Right forelimb (tissue), 1 donor: ENCODE data around the gene C14orf132.

Source experiments
- DNase-seq: peaks from one replicate; pipeline ENCODE4 v3.0.0-alpha.2; 2018

Gene C14orf132

GRCh38 chr14:96084796-96085195 is 45.6 kb downstream of the C14orf132 start:
- no peak for DNase-seq

GRCh38 chr14:96085369-96085768 is 46.2 kb downstream of the C14orf132 start:
- no peak for DNase-seq

DNA sequence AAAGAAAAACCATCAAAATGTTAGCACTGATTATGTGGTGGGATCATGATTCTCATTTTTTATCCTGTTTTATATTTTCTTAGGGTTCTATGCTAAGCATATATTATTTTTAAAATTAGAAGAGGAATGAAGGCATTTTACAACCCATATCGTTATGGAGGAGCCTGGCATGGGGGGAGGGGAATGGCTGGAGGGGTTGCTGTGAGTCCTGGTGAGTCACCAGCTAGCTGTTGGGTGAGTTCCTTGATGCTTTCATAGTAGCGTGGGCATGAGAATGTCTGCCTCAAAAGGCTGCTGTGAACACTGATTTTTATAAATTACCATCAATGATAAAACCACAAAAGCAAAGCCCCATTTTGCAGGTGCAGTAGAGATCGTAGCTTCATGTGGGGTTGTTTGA is 46.9 kb downstream of the C14orf132 start:
- DNase-seq, result no peak

DNA sequence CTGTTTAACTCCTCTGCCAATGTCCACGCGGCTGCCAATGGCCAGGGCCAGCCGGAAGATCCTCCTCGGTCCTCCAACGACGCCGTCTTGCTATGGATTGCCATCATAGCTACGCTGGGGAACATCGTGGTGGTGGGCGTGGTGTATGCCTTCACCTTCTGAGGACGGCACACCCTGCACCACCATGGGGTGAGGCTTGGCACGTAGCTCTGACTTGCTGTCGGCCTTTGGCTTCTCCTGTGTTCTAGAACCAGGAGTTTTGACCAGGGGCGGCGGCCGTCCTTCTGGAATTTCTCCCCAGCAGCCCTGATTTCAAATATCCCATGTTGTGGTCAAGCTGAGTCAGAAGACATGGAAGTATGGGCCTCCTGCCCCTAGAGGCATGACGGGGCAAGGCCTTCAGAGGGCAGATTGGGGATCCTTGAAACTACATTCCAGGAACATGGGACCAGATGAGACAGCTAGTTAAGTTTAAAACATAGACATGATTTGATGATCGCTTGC is 47.5 kb downstream of the C14orf132 start:
- no peak for DNase-seq

DNA sequence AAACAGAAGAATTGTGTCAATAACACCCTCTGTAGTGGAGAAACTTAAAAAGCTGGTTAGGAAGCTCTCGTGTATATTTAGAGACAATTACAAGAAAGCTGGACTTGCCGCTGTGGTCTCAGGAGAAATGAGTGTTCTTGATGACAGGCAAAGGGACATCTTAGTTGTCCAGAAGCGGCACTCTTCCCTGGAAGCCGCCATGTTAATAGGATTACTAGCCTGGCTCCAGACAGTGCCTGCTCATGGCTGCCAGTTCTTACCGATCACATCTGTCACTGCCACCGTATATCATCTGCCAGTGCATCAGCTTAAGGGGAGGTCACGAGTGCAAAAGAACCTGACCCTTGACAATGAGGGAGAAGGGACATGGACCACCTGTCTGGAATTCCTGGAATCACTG is 48.9 kb downstream of the C14orf132 start:
- no peak for DNase-seq

DNA sequence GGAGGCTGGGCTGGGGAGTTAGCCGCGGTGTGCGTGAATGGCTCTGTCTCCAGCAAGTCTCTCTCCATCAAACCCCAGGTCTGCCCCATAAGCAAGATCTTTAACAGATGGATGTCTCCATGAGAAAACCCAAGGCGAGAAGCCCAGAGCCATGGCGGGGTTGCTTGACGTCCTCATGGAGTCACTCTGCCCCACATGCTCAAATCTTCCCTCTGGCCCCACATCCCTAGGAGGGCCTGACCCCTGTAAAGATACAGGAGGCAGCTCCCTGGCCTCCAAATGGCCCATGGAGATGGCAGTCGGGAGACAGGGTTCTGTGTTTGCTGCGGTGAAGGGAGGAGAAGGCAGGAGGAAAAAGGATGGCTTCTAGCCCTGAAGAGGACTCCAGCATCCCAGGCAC is 49.3 kb downstream of the C14orf132 start:
- DNase-seq, result peak; percentile 16

DNA sequence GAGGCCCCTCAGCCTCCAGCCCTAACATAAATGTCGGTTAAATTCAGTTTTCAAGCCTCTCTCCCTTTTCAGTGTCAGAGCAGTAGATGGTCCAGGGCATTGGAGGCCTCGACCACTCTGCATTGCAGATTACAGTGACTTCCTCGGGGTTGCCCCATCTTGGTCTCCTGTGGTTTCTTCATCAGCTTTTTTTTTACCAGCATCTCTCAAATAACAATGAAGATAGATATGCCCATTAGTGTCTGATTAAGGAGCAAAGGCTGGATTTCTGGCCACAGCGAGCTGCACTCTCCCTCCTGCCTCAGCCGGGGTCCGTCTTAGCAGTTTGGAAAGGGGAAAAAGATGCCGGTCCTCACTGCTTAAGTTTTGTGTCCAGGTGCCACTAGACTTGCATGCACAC is 49.7 kb downstream of the C14orf132 start:
- DNase-seq, result peak; percentile 11

DNA sequence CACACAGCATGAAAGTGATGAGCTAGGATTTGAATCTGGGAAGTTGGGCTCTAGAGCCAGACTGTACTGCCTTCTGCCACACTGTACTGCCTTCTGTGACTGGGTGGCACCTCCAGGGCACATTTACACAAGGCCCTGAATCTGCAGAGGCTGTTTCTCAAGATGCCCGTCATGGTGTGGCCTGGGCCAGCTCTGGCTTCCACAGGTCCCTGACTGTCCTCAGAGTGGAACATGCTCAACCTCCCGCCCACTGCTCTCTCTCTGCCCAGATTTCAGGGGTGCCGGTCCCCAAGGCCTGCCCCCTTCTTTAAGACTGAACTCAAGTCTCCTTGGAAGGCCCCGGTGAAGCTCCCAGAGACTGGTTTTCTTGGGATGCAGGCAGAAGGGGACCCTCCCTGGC is 50.2 kb downstream of the C14orf132 start:
- peak; percentile 30 for DNase-seq

GRCh38 chr14:96090441-96091148 is 51.4 kb downstream of the C14orf132 start:
- DNase-seq, result peak; percentile 84

GRCh38 chr14:96091149-96091693 is 52.1 kb downstream of the C14orf132 start:
- peak; percentile 42 for DNase-seq

DNA sequence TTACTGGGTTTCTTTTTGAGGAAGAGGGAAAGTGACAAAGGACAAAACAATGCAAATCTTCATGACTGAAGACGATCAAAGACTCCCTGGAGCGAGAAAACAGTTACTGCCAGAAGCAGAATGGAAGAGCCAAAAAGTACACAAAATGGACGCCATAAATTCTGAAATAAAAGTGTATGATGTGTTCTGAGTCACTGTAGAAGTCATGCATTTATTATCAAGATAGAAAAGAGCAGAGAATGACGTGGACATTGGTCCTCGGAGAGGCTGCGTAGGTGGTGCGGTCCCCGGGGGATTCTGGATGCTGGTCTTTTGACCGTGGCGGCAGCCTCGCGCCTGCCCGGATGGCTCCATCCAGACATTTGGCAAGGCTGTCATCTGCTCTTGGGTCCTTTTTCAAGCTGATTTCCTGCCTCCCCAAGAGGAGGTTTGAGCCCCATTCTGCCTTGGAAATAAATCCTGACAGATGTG is 52.8 kb downstream of the C14orf132 start:
- peak; percentile 20 for DNase-seq

DNA sequence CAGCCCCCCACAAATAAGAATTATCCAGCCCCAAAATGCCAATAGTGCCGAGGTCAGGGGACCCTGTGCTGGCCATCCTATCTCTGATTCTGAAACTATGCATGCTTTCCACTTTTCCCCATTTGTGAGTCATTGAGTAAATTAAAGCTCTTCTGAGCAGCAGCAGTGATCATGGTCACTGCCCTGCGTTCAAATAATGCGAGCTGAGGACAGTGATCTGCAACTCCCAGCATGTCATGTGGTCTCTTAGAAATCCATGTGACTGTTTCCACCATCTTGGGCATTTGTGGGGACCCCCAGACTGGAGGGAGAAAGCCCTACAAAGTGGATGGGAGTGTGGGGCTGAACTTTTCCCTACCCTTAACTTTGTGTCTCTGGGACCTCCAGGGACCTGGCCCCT is 53.8 kb downstream of the C14orf132 start:
- DNase-seq, result peak; percentile 15

DNA sequence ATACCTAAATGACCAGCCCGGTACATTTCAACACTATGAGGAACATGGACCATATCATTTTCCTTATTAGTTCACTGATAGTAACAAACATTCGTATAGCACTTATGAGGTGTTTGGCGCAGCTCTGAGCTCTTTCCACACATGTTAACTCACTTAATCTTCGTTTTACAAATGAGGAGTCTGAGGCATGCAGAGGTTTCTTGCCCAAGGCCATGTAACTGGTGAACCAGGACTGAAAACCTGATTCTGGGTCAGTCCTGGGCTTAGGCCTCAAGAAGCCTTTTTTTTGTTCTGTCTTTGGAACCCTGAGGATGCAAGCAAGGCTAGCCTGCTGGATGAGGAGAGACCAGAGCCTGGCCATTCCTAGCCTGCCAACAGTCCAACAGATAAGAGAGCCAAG is 55.0 kb downstream of the C14orf132 start:
- DNase-seq, result no peak

DNA sequence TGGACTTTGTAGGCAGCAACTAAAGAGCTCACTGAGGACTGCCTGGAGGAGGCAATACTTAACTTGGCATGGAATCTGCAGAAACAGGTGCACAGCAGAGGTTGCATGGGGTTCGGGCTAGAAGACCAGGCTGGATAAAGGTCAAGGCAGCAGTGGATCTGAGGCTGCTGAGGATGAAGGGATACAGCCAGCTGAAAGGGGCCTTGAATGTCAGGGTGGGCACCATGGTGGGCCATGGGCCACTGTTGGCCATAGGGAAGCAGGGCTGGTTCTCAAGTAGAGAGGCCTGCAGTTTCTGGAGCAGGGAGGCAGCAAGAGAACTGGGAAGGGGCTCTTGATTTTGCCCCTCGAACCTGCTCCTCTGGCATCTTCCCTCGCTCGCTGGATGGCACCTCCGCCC is 55.5 kb downstream of the C14orf132 start:
- no peak for DNase-seq

DNA sequence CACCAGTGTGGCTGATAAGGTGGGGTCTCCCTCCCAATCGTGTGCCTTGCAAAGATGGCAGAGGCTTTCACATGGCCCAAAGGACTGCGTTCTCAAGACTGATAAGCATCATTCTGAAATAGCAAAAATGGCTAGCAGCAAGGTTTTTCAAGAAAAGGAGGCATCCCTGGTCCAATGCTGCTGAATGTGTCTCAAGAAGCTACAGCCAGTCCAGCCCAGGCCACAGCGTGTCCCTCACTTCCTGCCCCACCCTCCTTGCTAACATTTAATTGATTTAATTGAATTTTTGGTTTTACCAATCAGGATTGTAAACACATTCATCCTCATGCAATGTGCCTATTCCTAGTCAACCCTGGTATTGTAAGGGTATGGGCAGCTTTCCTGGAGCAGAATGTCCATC is 55.9 kb downstream of the C14orf132 start:
- no peak for DNase-seq

DNA sequence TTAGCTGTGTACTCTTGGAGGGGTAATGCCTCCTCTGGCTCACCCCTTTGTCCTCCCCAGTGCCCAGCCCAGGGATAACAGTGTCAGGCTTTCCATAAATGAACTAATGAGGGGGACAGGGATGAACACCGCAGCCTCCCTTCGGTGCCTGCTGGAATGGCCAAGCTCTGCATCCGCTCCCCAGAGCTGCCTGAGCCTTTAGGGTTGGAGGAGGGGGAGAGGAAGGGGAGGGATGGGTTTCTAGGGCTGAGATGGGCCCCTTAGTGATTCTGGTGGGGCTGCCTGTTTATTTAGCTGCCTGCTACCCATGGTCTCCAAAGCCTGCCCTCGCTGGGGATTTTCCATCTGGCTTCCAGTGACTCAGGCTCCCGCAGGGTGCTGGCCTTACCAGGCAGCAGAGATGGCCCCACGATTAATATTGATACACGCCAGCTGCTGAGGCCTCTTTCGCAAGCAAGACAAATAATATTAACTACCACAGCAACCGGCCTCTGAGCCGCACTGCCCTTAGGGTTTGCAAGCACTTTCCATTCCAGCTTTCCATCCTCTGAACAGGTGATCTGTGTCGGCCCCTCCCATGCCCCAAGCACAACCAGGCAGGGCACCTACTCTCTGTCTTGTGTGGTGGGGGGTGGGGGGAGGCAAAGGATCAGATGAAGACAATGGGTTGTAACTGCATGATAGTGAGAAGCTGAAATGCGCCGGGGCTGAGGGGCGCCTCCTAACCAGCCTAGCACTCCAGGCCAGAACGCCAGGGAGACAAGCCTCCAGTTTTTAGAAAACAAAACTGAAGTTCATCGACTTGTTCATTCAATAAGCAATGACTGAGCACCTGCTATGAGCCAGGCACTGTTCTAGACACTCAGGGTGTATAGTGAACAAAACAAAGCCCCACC is 56.7 kb downstream of the C14orf132 start:
- DNase-seq, result peak; percentile 38

- DNase-seq, result peak; percentile 38
Measured at GRCh38 chr14:96096639-96097610, 57.8 kb downstream of the C14orf132 start.

- DNase-seq, result peak; percentile 19
Measured at GRCh38 chr14:96097752-96098151, 58.6 kb downstream of the C14orf132 start.

- peak; percentile 65 for DNase-seq
Measured at GRCh38 chr14:96098309-96098998, 59.3 kb downstream of the C14orf132 start.

DNA sequence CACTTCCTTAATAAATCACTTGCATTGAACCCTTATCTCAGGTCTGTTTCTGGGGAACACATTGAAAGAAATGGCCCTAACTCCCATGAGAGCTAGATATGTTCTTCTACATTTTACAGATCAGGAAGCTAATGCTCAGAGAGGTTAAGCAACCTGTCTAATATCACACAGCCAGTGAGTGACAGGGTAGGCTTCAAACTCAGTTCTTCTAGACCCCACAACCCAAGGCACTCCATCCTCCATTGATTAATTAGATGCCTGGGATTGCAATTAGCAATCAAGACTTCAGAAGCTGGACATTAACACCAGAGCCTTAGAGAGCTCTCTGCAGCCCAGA is 59.8 kb downstream of the C14orf132 start:
- no peak for DNase-seq

DNA sequence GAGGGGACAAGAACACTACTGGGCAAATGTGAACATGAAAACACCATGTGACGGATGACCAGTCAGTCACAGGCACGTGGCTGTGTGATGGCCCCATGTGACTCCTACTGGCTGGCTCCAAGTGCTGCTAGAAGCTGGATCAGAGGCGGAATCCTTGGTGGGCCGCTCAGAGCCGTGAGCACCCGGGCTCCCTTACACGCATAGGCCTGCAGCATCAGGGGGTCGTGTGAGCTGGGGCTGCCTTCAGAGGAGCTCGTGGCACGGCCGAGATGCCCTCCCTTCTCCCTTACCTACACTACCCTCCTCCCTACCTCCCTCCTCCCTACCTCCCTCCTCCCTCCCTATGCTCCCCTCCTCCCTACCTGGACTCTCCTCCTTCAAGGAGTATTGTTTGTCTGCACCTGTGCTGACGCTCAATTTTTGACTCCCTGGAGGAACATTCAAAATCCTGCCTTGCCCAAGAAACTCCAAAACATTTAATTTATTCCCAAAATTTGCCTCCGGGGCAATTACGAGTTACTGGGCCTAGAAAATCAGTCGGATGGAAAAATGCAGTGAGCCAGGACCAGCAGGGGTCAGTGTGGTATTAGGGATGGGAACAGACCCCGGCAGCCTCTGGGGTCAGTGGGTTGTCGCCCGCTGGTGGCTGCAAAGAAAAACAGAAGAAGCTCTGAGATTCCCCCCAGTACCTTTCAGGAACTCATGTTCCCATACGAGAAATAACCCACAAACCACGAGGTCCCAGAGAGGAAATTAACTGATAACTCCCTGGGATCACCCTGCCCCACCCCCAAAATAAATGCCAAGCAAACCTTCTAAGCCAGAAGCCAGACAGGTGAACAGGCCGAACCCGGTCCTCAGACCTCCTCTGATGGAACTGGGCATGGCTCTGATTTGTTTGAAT is 61.3 kb downstream of the C14orf132 start:
- DNase-seq, result peak; percentile 86
